ENCODE results near the gene NNMT.

- TF ChIP-seq CTCF (IDR thresholded peaks at IDR 0.05) = no peak
- no peak for TF ChIP-seq POLR2A (IDR thresholded peaks at IDR 0.05)
Observed at GRCh38 chr11:114247070-114247789, 49.0 kb upstream of the NNMT start.
